DMS153 treated with DMSO at 0.1 percent for 48 hours (cell line): Measurements from ENCODE around the gene ZNF154.

Source experiments
- DNase-seq: peaks from one replicate; lab custom pipeline; 2025; ENCODE audit not compliant: unreplicated experiment; lab: John Stamatoyannopoulos, UW

The ZNF154 gene

DNA sequence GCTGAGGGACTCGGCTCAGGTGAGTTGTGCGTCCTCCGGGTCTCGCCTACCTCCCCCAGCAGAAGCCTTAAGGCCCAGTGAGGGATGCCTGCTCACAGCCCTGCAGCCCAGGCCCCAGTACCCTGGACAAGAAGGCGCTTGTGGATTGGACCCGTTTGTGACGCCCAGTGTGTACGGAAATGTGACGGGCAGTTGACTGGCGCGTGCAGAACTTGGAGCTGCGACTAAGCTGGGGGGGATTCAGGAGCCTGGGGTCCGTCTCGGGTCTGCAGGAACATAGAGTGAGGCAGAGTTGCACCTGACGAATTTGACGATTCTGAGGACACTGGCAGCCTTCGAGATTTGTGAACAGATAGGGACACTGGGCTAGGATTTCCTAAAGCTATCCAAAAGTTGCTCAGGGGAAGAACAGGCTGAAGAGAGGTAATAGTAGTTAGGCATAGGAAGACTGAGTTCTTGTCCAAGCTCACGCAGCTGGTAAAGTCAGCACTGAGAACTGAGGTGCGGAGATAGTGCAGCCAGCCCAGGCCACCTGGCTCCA, 26.7 kb downstream of the ZNF154 start:
- no peak for DNase-seq

DNA sequence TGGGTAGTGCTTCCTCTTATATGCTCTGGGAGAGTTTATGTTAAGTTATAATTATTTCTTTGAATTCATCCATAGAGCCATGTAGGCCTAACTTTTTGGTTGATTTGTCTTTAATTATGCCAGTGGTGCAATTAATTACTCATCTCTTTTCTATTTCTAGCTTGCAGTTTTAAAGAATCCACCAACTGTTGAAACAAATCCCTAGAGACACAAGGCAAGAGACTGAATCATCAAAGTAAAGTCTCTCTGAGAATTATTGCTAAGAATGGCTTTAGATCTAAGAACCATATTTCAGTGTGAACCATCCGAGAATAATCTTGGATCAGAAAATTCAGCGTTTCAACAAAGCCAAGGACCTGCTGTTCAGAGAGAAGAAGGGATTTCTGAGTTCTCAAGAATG, 33.1 kb downstream of the ZNF154 start:
- no peak for DNase-seq

DNA sequence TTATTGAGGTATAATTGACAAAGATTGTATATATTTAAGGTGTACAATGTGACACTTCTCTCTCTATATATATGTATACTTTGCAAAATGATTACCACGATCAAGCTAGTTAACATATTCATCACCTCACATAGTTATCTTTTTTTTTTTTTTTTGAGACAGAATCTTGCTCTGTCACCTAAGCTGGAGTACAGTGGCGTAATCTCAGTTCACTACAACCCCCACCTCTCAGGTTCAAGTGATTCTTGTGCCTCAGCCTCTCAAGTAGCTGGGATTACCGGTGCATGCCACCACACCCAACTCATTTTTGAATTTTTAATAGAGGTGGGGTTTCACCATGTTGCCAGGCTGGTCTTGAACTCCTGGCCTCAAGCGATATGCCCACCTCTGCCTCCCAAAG, 36.5 kb downstream of the ZNF154 start:
- DNase-seq, result no peak

DNA sequence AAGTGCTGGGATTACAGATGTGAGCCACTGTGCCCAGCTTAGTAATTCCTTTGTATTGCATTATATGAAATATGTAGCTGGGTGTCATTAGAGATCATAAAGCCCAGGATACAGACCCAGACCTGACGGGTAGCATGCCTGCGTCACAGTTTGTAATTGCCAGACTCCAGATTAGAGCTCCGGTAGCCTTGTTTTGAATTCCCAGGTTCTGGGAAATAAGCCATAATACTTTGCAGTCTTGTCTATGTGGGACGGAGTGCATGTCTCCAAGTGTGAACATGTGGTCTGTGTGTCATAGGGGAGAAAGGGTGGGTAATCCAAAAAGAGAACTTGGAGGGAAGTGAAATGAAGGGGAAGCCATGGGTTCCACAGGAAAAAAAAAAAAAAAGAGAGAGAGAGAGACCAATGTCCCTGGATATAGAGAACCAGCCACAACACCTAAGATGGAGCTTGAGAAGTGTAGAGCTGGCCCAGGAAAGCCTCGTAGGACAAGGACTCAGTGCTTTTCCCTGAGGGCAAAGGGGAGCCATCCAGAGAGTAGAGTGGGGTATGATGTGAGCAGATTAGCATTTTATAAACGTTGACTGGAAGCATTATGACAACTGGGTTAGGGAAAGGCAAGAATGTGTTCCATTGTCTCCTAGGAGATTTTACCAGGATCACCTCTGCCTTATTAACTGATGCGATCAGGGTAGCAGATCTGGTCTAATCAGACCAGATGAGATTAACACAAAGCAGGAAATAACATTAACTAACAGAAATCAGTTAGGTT, 37.7 kb downstream of the ZNF154 start:
- DNase-seq, result no peak

DNA sequence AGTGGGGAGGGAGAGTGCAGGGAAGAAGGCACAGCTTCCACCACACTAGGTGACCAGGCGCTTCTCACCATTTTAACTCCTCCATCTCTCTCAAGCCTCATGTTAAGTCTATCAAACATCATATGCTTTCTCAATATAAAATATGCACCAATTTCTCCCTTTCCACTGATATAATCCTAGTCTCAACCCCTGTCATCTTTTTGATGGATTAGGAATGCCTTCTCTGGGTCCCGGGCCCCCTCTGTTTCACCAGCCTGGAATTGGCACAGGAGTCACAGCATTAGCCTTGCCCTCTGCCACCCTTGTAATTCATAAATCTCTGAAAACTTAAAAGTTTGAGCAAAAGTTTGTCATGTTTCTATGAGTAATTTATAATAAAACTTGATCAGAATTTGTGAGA, 40.4 kb downstream of the ZNF154 start, which contains the start of gene ZSCAN4:
Gene ZSCAN4 (plus strand): TSS at position 301 of the 400 bp plus-strand sequence. CDS start 7,211 bp downstream, outside the sequence.
- no peak for DNase-seq

DNA sequence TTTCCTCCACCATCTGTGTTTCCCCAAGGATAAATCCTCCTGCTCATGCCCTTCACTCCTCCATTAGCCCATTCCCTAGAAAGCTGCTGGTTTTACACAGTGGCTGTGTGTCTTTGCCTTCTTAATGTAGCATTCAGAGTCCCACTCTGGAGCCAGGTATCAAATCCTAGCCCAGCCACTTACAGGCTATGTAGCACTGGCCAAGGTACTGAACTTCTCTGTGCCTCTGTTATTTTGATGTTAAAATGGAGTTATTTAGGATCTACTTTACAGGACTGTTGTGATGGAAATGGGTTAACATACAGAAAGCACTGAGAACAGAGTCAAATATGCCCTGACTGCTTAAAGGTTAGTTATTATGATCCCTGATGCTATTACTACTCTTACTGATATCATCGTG, 41.8 kb downstream of the ZNF154 start:
- no peak for DNase-seq

DNA sequence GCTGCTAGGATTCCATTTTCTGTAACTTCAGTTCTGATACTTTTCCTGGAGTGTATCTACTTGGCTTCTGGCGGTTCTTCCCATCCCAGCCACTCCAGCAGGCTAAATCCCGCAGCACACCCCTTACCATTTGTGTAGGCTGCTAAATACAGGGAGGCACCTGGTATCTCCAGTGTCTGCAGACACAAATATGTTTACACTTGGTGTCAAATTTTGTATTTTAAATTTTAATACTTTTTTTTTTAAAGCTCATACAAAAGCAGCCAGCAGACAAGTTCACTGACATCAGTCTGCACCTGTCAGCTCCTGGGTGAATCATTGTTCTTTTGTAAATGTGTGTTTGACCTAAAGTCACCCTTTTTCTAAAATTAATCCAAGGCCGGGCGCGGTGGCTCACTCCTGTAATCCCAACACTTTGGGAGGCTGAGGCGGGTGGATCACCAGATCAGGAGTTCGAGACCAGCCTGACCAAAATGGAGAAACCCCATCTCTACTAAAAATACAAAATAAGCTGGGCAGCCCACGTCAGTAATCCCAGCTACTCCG, 43.7 kb downstream of the ZNF154 start:
- no peak for DNase-seq

DNA sequence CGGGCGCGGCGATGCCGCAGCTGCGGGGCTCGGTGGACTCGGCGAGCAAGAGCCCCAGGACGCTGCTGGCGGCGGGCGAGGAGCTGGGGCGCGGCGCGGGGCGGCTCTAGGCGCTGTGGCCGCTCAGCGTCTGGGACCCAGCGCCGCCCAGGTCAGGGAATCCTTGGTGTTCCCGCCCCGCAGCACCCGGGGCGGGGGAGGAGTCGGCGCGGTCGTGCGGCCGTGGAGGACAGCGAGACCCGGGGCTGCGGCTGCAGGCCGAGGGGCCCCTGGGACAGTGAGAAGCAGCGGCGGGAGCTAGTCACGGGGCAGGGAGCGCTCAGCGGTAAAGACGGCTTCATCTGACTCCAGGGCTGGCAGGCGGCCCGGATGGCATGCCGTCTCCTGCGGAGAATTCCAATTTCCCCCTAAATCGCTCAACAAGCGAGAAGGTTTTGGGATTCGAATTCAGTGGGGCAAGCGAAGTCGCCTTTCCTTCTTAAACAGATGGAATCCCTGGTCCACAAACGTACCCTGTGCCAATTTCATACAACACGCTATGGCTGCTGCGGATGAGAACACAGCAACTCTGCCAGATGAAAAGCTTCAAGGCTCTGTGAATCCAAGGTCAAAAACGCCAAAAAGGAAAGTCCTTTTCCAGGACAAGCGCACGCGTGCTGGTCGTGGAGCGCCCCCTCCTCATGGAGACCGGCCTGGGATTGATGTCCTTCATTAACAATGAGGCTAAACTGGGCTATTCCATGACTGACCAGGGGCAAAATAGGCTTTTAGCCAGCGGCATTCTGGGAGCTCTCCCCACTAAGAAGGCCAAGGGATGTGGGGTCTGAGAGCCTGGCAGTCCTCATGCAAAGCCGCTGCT, 44.5 kb downstream of the ZNF154 start:
- DNase-seq, result no peak

DNA sequence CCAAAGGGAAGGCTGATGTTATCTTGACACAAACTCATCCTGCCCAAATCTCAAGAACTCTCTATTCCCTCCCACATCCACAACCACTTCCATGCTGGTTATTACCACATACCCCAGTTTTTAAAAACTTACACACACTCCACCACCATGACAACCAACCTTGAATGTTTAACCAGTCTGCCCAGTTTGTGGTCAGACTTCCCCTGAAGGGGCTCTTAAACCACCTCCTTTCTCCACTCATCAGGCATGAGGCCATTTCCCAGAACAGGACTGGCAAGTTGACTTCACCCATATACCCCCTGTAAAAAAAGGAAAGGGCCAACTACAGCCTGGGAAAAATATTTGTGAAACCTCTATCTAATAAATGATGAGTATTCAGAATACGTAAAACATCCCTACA, 52.7 kb downstream of the ZNF154 start:
- DNase-seq, result no peak

DNA sequence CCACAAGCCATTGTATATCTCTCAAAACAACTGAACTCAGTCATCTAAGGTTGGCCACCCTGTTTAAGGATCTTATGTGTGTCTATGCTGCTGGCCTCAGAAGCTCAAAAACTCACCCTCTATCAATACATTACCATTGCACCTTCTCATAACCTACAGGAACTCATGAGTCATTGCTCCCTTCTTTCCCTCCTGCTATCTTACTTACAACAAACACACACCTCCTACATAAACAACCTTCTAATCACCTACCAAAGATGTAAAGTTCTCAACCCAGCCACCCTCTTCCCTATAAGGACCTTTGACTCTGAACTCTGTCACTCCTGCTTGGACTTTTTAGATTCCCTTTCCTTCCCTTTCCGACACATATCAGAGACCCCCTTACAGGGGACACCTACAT, 53.6 kb downstream of the ZNF154 start:
- DNase-seq, result no peak

DNA sequence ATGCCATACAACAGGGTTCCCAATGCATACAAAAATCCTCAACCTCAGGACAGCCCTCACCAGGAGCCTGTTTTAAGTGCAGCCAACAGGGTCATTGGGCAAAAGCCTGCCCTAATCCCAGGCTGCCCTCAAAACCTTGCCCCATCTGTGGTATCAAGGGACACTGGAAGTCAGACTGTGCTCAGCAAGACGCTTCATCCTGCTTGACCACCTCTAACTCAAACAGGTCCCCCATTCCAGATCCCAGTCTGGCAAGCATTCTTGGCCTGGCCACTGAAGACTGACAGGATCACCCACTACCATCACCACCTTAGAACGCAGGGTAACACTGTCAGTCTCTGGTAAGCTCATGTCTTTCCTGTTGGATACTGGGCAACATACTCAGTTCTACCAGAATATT, 55.3 kb downstream of the ZNF154 start:
- no peak for DNase-seq

DNA sequence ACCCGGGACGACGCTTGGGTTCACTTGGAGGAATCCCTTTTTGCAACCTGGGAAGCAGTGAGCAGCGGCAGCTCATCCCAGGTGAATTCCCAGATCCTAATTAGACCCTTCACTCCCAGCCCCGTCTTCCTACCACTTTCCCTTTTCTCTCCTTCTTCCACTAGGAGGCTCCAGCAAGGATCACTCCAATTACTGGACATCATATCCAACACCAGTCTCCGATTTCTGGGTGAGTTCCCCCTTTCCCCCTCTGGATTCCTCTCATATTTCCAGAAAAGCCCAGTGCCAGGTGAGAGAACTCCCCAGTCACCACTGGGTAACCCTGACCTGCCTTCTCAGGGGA, 57.4 kb downstream of the ZNF154 start:
- no peak for DNase-seq

DNA sequence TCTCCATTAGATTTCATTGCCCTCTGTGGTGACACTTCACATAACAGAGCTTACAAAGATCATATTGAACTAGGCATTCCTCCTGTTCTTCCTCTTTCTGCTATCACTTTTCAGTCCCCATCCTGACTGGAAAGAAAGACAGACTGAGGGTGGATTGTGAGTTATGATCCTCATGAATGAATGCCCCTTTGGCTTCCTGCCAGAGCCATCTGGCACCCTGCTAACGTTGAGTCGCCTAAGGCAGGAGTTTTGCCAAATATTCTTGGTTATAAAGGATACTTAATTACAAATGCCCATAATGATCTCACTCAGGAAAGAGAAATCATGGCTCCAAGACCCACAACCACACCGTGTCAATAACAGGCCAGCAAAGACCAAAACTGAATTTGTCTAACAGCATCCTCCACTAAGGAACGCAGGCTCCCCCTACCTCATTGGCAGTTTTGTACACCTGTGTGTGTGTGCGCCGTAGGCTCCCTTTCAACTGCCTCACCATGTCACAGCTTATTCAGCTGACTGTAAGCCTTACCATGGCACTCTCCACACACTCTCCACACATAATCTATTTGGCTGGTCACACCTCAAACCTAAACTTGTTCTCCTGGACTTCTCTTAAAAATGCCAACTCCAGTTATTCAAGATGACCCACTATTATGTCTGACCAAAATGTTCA, 60.5 kb downstream of the ZNF154 start:
- no peak for DNase-seq
